Prostate gland (tissue), 2 donors: ENCODE measurements around the gene CHIT1.

ENCODE experiments used
- POLR2A ChIP-seq: fragments of 450-650 bp; IDR thresholded peaks from one replicate; pipeline ENCODE4 v1.6.1; 2016; ENCODE audit warnings: antibody characterized with exemption, mild to moderate bottlenecking
- TF ChIP-seq, protein P1 (sequence below), 4 experiments: fragments of 200-600 bp in 2 of 4; fragments of 450-650 bp in 2 of 4; sonication (generic) in 2 of 4; IDR thresholded peaks; 1 replicate in 3 of 4; 2 replicates in 1 of 4; pipeline ENCODE4 v1.5.1; 2016 to 2019; ENCODE audit warnings: antibody characterized with exemption in 4 of 4, mild to moderate bottlenecking in 2 of 4, moderate library complexity in 2 of 4

DNA sequence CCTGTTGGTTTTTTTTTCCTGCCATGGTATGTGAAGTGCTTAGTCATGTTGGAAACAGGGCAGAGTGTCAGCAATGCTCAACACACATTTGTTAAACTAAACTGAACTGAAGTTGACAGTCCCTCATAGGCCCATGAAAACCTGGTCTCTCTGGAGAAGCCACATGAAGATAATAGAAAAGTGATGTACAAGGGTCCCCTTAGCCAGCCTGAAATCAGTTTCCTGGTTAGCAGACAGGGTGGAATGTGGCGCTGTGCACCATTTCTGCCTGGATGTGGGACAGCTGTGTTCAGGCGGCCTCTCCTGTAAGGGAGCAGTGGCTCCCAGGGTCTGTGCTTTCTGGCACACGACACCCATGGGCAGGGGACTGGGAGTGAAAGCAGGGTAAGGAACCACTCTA is 33.1 kb downstream of the CHIT1 start:
- TF ChIP-seq, protein P1, sequence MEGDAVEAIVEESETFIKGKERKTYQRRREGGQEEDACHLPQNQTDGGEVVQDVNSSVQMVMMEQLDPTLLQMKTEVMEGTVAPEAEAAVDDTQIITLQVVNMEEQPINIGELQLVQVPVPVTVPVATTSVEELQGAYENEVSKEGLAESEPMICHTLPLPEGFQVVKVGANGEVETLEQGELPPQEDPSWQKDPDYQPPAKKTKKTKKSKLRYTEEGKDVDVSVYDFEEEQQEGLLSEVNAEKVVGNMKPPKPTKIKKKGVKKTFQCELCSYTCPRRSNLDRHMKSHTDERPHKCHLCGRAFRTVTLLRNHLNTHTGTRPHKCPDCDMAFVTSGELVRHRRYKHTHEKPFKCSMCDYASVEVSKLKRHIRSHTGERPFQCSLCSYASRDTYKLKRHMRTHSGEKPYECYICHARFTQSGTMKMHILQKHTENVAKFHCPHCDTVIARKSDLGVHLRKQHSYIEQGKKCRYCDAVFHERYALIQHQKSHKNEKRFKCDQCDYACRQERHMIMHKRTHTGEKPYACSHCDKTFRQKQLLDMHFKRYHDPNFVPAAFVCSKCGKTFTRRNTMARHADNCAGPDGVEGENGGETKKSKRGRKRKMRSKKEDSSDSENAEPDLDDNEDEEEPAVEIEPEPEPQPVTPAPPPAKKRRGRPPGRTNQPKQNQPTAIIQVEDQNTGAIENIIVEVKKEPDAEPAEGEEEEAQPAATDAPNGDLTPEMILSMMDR (IDR thresholded peaks at IDR 0.05) = no peak
- no peak for TF ChIP-seq POLR2A
